CD8-positive, alpha-beta memory T cell (primary cell): ENCODE results near the gene COX19. TPM values are rescaled to one million over a fixed set of nuclear protein-coding genes. Genes with fewer than 3 reads are reported as not detected.
"Not testable (repeated sequence)": the region's sequence is repeated elsewhere in the genome, so short reads cannot be mapped to it uniquely, and the experiment has no call there.

Source experiments
- CTCF ChIA-PET: fragments of 350-600 bp; sonication (Branson Sonifier 250); formaldehyde crosslinking; loops from one replicate; lab custom pipeline; 2021; ENCODE audit warnings: antibody characterized with exemption; lab: Charles Lee
- POLR2A ChIA-PET: fragments of 350-600 bp; sonication (Branson Sonifier 250); formaldehyde crosslinking; loops from one replicate; lab custom pipeline; 2021; ENCODE audit warnings: antibody characterized with exemption; lab: Charles Lee
- DNase-seq, 5 donors: peaks; one replicate each; pipeline versions ENCODE4 v3.0.0 to v3.0.0-alpha.2; 2020 to 2022; ENCODE audit warnings: mixed read lengths in 1 of 5
- H3K27ac ChIP-seq: one replicate; pipeline ENCODE4 v1.7.0; 2013; ENCODE audit warnings: low read depth, mild to moderate bottlenecking, low read length, moderate library complexity
- H3K27me3 ChIP-seq: 2 replicates; pipeline ENCODE4 v1.7.0; 2013; ENCODE audit warnings: low read length, mild to moderate bottlenecking; ENCODE audit not compliant: insufficient read depth, poor library complexity, severe bottlenecking
- H3K36me3 ChIP-seq: 2 replicates; pipeline ENCODE4 v1.7.0; 2013; ENCODE audit warnings: mild to moderate bottlenecking, low read length, moderate library complexity; ENCODE audit not compliant: insufficient read depth
- H3K4me1 ChIP-seq: 2 replicates; pipeline ENCODE4 v1.7.0; 2013; ENCODE audit warnings: mild to moderate bottlenecking, low read length, moderate library complexity; ENCODE audit not compliant: insufficient read depth
- H3K4me3 ChIP-seq: 2 replicates; pipeline ENCODE4 v1.7.0; 2013; ENCODE audit warnings: mild to moderate bottlenecking, low read length
- H3K9me3 ChIP-seq: 2 replicates; pipeline ENCODE4 v1.7.0; 2013; ENCODE audit warnings: mild to moderate bottlenecking, low read length
- H3K27ac Mint-ChIP-seq, 8 donors: one replicate each; pipeline ENCODE4 v1.8.0; 2020 to 2021; ENCODE audit warnings: mixed read lengths in 8 of 8, mild to moderate bottlenecking in 6 of 8, inconsistent platforms in 3 of 8, moderate library complexity in 3 of 8
- H3K27me3 Mint-ChIP-seq, 2 donors: one replicate each; pipeline ENCODE4 v1.8.0; 2020 to 2021; ENCODE audit warnings: mixed read lengths in 2 of 2, mild to moderate bottlenecking in 1 of 2, moderate library complexity in 1 of 2
- H3K36me3 Mint-ChIP-seq, 3 donors: one replicate each; pipeline ENCODE4 v1.8.0; 2020 to 2021; ENCODE audit warnings: mixed read lengths in 3 of 3, inconsistent platforms in 1 of 3, mild to moderate bottlenecking in 1 of 3
- H3K4me1 Mint-ChIP-seq, 3 donors: one replicate each; pipeline ENCODE4 v1.8.0; 2020 to 2021; ENCODE audit warnings: mixed read lengths in 3 of 3, inconsistent platforms in 1 of 3, mild to moderate bottlenecking in 1 of 3
- H3K4me3 Mint-ChIP-seq, 7 donors: one replicate each; pipeline ENCODE4 v1.8.0; 2020 to 2021; ENCODE audit warnings: mixed read lengths in 7 of 7, mild to moderate bottlenecking in 6 of 7, moderate library complexity in 4 of 7, inconsistent platforms in 2 of 7
- H3K9me3 Mint-ChIP-seq, 5 donors: one replicate each; pipeline ENCODE4 v1.8.0; 2020 to 2022; ENCODE audit warnings: mixed read lengths in 5 of 5, mild to moderate bottlenecking in 3 of 5, moderate library complexity in 2 of 5, inconsistent platforms in 1 of 5
- polyA plus RNA-seq: library from polyadenylated mRNA; unstranded; fragments of 300-500 nt; fragmentation: Illumina TruSeq; gene quantifications from one replicate; pipeline ENCODE4 v1.2.3, GENCODE V29; 2021
- total RNA-seq, 2 experiments: library from RNA; stranded (reverse); gene quantifications; one replicate each; pipeline ENCODE4 v1.2.3, GENCODE V29; 2021

Gene COX19
- total and polyA plus RNA-seq, 3 experiments from 2014 or later: 18.9 to 25.9 (median 21.3) TPM

- Histone ChIP-seq H3K4me1 (peaks cover 32% of the 10 kb centered on the region), H3K27ac (no peak overlapping the region), H3K4me3 (no peak overlapping the region), H3K27me3 (no peaks in the 10 kb centered on the region), H3K9me3 (no peaks in the 10 kb centered on the region), H3K36me3 (no peaks in the 10 kb centered on the region)
- peaks cover 30 to 65% (median 42%) of the 10 kb centered on the region in 3 donors for H3K4me1 Mint-ChIP-seq
- DNase-seq: peak in 2 of 5 donors; percentile 0 to 49
- ChIA-PET CTCF (interaction anchor here (2.0 to 2.7 kb wide), 2 partner anchors 17 to 28 kb away, joined by 6 to 13 read pairs; partner anchors contain the start of gene ADAP1), POLR2A (interaction anchor here (1.8 kb wide), 1 partner anchor 28 kb away, joined by 6 read pairs; the partner anchor contains the start of gene ADAP1)
- peak overlapping the region; percentile 85 to 98 (median 94) for H3K27ac Mint-ChIP-seq
- H3K36me3 Mint-ChIP-seq: peaks cover 0 to 2% (median 0%) of the 10 kb centered on the region in 3 donors
- H3K9me3 Mint-ChIP-seq: no peaks in the 10 kb centered on the region
- peak overlapping the region in 5 of 7 donors; percentile 63 to 87 (median 70) for H3K4me3 Mint-ChIP-seq
- no peaks in the 10 kb centered on the region for H3K27me3 Mint-ChIP-seq
Measured at GRCh38 chr7:926061-927030, 49.0 kb downstream of the COX19 start.

DNA sequence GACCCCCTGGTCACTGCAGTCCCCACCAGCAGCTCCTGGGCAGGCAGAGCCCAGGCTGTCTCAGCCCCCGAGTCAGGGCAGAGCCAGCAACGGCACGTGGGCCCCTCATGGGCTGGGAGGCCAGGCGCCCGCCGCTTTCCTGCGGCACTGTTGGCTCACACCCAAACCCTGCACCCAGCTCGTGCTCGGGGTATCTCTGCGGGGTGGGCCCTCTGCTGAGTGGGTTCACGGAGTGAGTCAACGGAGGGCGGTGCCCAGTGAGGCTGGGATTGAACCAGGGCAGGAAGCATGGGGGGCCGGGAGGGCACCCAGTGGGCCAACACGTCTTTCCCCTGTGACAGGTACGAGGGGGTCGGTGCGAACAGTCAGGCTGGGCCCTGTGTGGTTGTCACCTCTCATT is 49.7 kb downstream of the COX19 start:
- no peak overlapping the region for H3K4me3 ChIP-seq
- ChIA-PET CTCF (interaction anchor here (1.1 to 2.7 kb wide), 4 partner anchors 16 to 68 kb away, joined by 3 to 13 read pairs (median 5); partner anchors contain the start of gene ADAP1), POLR2A (interaction anchor here (1.1 to 1.8 kb wide), 2 partner anchors 28 to 50 kb away, joined by 4 to 6 read pairs; partner anchors contain the start of genes ADAP1 and COX19)
- H3K4me1 ChIP-seq: peaks cover 38% of the 10 kb centered on the region
- no peak overlapping the region for H3K27ac ChIP-seq
- Mint-ChIP-seq H3K36me3 (peaks cover 0 to 2% (median 0%) of the 10 kb centered on the region in 3 donors), H3K4me1 (peaks cover 36 to 73% (median 50%) of the 10 kb centered on the region in 3 donors), H3K4me3 (peak overlapping the region; percentile 63 to 87 (median 70)), H3K9me3 (no peaks in the 10 kb centered on the region), H3K27me3 (no peaks in the 10 kb centered on the region), H3K27ac (peak overlapping the region; percentile 85 to 98 (median 94))
- DNase-seq: peak; percentile 70 to 93 (median 79)
- no peaks in the 10 kb centered on the region for H3K9me3 ChIP-seq
- no peaks in the 10 kb centered on the region for H3K36me3 ChIP-seq
- H3K27me3 ChIP-seq: no peaks in the 10 kb centered on the region

DNA sequence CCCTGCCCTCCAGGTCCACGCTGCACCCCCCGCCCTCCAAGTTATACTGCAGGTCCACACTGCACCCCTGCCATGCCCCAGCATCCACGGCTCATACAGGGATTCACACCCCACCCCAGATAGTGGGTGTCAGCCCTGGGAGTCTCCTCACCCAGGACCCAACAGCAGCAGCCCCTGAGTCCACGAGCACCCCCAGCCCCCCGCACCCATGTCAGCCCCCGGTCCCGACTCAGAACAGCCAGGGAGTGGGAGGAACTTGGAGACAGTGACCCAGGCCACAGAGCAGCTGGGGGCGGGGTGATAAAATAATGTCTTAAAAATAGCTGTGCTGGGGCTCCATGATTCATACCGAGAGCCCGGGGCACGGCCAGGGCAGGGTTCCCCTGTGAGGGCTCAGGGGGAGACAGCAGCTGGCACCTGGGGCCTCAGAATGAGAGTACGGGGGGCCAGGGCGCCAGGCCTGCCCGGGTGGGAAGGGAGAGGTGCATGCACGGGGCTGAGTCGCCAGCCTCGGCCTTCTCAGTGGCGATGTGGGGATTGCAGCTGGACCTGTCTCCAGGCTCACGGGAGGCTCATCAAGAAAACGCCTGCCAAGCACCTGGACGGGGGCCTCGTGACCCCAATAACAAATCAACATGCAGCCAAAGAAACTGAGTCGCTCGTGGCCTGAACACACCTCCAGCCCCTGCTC is 50.7 kb downstream of the COX19 start:
- H3K9me3 ChIP-seq: no peaks in the 10 kb centered on the region
- ChIA-PET CTCF (interaction anchor here (1.1 to 2.7 kb wide), 4 partner anchors 15 to 69 kb away, joined by 3 to 13 read pairs (median 5); partner anchors contain the start of gene ADAP1), POLR2A (interaction anchor here (0.5 to 1.8 kb wide), 4 partner anchors 23 to 110 kb away, joined by 4 to 7 read pairs (median 5); partner anchors contain the start of genes ADAP1 and COX19)
- H3K4me1 Mint-ChIP-seq: peaks cover 29 to 67% (median 45%) of the 10 kb centered on the region in 3 donors
- H3K27me3 ChIP-seq: no peaks in the 10 kb centered on the region
- peak overlapping the region; percentile 86 to 98 (median 95) for H3K27ac Mint-ChIP-seq
- no peaks in the 10 kb centered on the region for H3K36me3 ChIP-seq
- H3K27ac ChIP-seq: peak overlapping the region; percentile 12
- H3K4me3 Mint-ChIP-seq: peak overlapping the region; percentile 75 to 95 (median 83)
- DNase-seq: peak in 3 of 5 donors; percentile 40 to 73 (median 46)
- H3K9me3 Mint-ChIP-seq: no peaks in the 10 kb centered on the region
- no peaks in the 10 kb centered on the region for H3K36me3 Mint-ChIP-seq
- H3K4me1 ChIP-seq: peaks cover 38% of the 10 kb centered on the region
- H3K4me3 ChIP-seq: no peak overlapping the region
- H3K27me3 Mint-ChIP-seq: no peaks in the 10 kb centered on the region

DNA sequence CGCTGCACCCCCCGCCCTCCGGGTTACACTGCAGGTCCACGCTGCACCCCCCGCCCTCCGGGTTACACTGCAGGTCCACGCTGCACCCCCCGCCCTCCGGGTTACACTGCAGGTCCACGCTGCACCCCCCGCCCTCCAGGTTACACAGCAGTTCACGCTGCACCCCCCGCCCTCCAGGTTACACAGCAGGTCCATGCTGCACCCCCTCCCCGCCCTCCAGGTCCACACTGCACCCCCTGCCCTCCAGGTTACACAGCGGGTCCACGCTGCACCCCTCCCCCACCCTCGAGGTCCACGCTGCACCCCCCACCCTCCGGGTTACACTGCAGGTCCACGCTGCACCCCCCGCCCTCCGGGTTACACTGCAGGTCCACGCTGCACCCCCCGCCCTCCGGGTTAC is 51.3 kb downstream of the COX19 start:
- peak overlapping the region in 4 of 7 donors; percentile 8 to 94 (median 86) for H3K4me3 Mint-ChIP-seq
- H3K36me3 Mint-ChIP-seq, H3K9me3 ChIP-seq, H3K9me3 Mint-ChIP-seq, H3K27me3 ChIP-seq, H3K27me3 Mint-ChIP-seq, H3K36me3 ChIP-seq: not testable (repeated sequence)
- ChIA-PET CTCF (interaction anchor here (1.0 to 2.0 kb wide), 2 partner anchors 17 to 30 kb away, joined by 3 to 6 read pairs; partner anchors contain the start of gene ADAP1), POLR2A (interaction anchor here (1.2 to 1.4 kb wide), 3 partner anchors 16 to 51 kb away, joined by 4 to 10 read pairs (median 7); partner anchors contain the start of genes ADAP1 and COX19)
- peak in 1 of 5 donors; percentile 1 for DNase-seq
- H3K4me3 ChIP-seq: peak overlapping the region; percentile 81
- peak overlapping the region in 4 of 8 donors; percentile 35 to 98 (median 62) for H3K27ac Mint-ChIP-seq
- peak overlapping the region; percentile 79 for H3K27ac ChIP-seq
- peaks cover 28 to 65% (median 42%) of the 10 kb centered on the region in 3 donors for H3K4me1 Mint-ChIP-seq
- H3K4me1 ChIP-seq: peaks cover 38% of the 10 kb centered on the region

- CTCF ChIA-PET: interaction anchor here (0.9 to 2.4 kb wide), 5 partner anchors 15 to 44 kb away, joined by 3 to 9 read pairs (median 3); no protein-coding TSS in a partner anchor
- peak overlapping the region; percentile 82 to 100 (median 98) for H3K27ac Mint-ChIP-seq
- Histone ChIP-seq H3K27ac (peak overlapping the region; percentile 79), H3K9me3 (no peaks in the 10 kb centered on the region), H3K4me3 (peak overlapping the region; percentile 81), H3K4me1 (peaks cover 38% of the 10 kb centered on the region), H3K27me3 (no peaks in the 10 kb centered on the region), H3K36me3 (no peaks in the 10 kb centered on the region)
- peaks cover 22 to 60% (median 36%) of the 10 kb centered on the region in 3 donors for H3K4me1 Mint-ChIP-seq
- H3K27me3 Mint-ChIP-seq: no peaks in the 10 kb centered on the region
- no peaks in the 10 kb centered on the region for H3K9me3 Mint-ChIP-seq
- POLR2A ChIA-PET: interaction anchor here (1.0 to 1.8 kb wide), 6 partner anchors 10 to 52 kb away, joined by 3 to 10 read pairs (median 6); partner anchors contain the start of genes ADAP1, COX19 and GET4
- H3K4me3 Mint-ChIP-seq: peak overlapping the region; percentile 76 to 94 (median 90)
- DNase-seq: peak; percentile 88 to 95 (median 90)
- peaks cover 0 to 1% (median 0%) of the 10 kb centered on the region in 3 donors for H3K36me3 Mint-ChIP-seq
Measured at GRCh38 chr7:923108-924041, 52.0 kb downstream of the COX19 start.

- H3K36me3 Mint-ChIP-seq: peaks cover 0 to 1% (median 0%) of the 10 kb centered on the region in 3 donors
- Histone ChIP-seq H3K4me1 (peaks cover 38% of the 10 kb centered on the region), H3K27me3 (no peaks in the 10 kb centered on the region), H3K36me3 (no peaks in the 10 kb centered on the region), H3K4me3 (peak overlapping the region; percentile 81), H3K9me3 (no peaks in the 10 kb centered on the region), H3K27ac (peak overlapping the region; percentile 79)
- no peaks in the 10 kb centered on the region for H3K9me3 Mint-ChIP-seq
- ChIA-PET POLR2A (interaction anchor here (1.0 to 1.8 kb wide), 7 partner anchors 10 to 53 kb away, joined by 3 to 10 read pairs (median 4); partner anchors contain the start of genes ADAP1, COX19 and GET4), CTCF (interaction anchor here (0.6 to 2.4 kb wide), 6 partner anchors 8 to 43 kb away, joined by 3 to 9 read pairs (median 4); no protein-coding TSS in a partner anchor)
- H3K27me3 Mint-ChIP-seq: no peaks in the 10 kb centered on the region
- peak overlapping the region; percentile 82 to 100 (median 98) for H3K27ac Mint-ChIP-seq
- H3K4me1 Mint-ChIP-seq: peaks cover 24 to 59% (median 34%) of the 10 kb centered on the region in 3 donors
- peak in 4 of 5 donors; percentile 47 to 71 (median 54) for DNase-seq
- peak overlapping the region; percentile 76 to 94 (median 90) for H3K4me3 Mint-ChIP-seq
Measured at GRCh38 chr7:922334-923107, 52.8 kb downstream of the COX19 start.
